ENCODE results near the gene DUSP3.
A peak's percentile ranks its signal among the peaks of the same experiment; 100 is the strongest.

The DUSP3 gene

DNA sequence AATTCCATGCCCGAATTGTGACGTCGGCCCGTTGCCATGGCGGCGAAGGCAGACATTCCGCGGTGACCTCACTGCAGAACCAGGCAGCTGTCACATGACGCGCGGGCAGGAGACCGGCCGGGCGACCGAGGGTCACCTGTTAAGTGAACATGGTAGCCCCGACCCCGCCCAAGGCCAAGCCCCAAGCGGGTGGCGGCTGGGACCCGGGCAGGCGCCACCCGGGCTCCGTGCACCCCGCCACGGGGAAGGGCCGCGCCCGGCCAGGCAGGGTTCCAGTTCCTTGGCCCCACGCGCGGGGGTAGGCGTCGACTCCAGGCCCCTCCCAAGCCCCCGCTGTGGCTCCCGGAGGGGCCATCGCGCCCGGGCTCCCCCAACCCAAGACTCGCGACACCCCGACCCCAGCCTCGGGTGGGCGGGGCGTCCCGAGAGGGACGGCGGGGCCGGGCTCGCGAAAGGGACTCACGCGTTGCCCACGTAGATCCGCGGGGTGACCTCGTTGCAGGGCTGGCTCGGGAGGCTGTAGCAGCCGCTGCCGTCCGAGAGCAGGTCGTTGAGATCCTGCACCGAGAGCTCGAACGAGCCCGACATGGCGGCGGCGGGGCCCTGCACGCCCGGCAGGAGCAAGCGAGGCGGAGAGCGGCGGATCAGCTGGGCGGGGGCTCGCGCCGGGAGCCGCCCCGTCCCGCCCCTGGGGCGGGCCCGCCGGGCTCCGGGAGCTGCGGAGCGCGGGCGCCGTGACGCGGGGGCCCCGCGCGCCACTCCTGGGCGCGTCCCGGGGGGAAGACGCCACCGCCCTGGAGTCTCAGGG is at the start of gene DUSP3:
TSS of gene DUSP3 (minus strand) at position 641 of the 808 bp plus-strand sequence. CDS start at position 588, 53 bp downstream.
- DNase-seq = peak; percentile 60

DNA sequence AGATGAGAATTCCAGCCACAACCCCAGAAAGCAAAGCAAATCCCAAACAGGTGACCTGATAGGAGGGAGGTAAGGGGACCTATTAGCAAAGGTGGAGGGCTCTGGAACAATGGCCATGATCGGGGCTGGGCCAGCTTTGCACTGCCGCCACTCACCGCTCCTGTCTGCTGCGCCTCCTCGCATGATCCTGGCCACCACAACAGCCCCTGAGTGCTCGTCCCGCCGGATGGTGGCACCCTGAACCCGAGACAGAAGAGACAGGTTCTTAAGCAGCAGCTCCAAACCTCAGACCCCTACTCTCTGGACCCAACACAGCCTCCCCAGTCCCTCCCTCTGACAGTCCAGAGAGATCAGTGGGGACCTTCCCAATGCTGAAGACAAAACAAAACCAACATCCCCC is 48.8 kb upstream of the DUSP3 start:
- DNase-seq = no peak

- no peak for DNase-seq
These were observed 47.4 kb upstream of the DUSP3 start for GRCh38 chr17:43826206-43826605.

GRCh38 chr17:43825567-43825966 is 46.8 kb upstream of the DUSP3 start:
- DNase-seq = no peak

- no peak for DNase-seq
These were observed 44.7 kb upstream of the DUSP3 start for GRCh38 chr17:43823350-43824084.

- DNase-seq = no peak
These were observed 43.9 kb upstream of the DUSP3 start for GRCh38 chr17:43822570-43823190.

DNA sequence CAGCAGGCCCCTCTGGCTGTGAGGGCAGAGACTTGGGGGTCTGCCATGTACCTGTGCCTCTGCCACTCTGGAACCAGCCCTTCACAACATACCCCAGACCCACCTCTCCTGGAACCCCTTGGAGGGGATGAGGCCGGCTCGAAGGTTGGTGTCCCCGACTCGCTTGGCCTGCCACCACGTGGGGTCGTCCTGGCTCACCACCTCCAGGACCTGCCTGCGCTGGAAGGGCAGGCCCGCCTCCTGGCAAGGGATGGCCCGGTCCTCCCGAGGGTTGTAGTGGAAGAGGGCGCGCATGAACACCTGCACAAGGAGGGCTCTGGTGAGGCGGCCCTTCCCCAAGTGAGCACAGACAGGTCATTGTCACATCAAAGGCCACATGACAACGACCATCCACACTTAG is 42.0 kb upstream of the DUSP3 start:
- no peak for DNase-seq

GRCh38 chr17:43818966-43819365 is 40.2 kb upstream of the DUSP3 start:
- DNase-seq = no peak

GRCh38 chr17:43817826-43818225 is 39.0 kb upstream of the DUSP3 start:
- no peak for DNase-seq

DNA sequence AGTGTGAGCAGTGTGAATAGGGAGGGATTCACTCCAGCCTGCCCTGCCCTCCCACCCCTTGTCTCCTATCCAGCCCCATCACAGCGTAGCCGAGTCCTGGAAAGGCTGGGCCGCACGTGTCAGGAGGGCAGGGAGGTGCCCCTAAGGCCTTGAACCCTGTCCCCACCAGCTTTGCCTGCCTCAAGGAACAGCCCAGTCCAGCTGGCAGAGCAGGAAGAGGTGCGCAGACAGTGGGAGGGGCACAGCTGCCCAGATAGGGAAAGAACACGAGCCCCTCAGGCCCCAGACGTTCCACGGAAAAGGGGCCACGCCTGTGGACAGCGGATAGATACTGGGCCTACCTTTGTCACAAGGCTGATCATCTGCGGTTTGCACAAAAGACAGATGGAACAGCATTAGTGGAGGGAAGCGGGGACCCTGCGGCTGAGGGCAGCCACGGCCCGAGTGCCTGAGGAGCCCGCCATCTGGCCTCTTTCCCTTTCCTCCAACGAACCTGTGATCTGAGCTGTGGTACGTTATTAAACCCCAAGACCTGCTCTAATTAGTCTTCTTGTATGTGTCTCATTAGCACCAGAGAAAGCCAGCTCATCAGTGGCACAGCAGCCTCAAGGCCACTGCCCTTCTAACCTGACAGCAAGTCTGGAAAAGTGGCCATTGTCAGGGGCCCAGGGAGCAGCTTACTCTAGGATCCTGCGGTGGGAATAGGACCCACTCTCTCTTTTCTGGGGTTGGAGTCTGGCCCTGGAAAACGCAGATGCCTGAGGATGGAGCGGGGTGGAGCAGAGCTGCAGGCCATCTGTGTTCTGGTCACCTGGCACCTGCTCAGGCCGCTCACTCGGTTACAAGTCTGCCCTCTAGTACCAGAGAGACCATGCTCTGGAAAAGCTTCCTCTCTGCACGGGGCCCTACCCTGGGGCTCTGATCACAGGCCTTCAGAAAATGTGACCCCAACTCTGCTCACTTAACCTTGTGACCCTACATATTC is 37.9 kb upstream of the DUSP3 start:
- no peak for DNase-seq

GRCh38 chr17:43814714-43815113 is 35.9 kb upstream of the DUSP3 start:
- no peak for DNase-seq

DNA sequence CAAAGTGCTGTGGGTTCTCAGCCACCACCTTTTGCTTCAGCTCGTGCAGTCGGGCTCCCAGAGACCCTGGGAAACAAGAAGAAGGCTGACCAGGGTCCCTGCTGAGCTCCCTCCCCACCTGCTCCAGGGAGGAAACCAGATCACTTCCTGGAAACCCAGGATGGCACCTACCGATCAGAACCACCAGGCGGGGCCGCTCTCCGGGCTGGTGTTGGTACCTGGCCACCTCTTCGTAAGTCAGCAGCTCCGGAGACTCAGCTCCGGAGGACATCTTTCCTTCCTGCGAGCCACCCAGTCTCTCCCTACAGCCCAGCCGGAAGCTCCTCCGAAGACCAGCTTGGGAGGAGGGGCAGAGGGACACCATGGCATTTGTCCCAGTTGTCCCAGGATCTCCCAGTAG is 35.2 kb upstream of the DUSP3 start:
- DNase-seq = no peak

- DNase-seq = no peak
These were observed 34.6 kb upstream of the DUSP3 start for GRCh38 chr17:43813386-43813785.

DNA sequence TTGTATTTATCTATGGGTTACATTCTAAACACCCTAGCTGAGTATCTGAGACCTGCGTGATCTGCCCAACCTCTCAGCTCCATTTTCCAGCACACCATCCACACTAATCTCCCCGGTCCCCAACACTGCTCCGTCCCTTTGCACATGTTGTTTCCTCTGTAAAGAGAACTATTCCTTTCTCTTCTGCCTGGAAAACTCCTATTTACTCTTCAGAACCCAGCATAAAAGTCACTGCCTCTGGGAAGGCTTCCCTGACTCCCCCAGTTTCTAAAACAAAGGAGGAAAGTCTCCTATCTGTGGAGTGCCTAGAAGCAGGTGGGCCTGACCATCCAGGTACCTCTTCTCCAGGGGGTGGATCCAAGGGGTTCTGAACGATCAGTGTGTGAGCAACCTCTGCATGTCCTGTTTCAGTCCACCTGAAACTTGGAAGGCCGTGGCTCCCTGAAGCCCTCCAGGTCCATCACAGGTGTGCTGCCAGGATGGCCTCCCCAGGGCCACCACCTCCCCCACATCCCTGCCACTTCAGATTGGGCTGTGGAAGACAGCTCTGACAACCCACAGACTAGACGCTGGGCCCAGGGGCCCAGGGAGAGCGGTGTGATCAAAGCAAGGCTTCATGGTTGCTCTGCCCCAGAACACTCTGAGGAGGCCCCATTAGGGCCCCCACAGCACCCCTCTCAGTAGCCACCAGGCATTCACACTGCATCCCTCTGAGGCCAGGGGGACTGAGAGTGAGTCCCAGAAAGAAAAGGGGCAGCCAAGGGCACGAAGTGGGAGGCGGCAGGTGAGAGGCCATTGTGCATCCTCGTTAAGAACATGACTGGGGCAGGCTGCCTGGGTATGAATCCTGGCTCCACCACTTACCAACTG is 33.9 kb upstream of the DUSP3 start:
- DNase-seq = no peak

DNA sequence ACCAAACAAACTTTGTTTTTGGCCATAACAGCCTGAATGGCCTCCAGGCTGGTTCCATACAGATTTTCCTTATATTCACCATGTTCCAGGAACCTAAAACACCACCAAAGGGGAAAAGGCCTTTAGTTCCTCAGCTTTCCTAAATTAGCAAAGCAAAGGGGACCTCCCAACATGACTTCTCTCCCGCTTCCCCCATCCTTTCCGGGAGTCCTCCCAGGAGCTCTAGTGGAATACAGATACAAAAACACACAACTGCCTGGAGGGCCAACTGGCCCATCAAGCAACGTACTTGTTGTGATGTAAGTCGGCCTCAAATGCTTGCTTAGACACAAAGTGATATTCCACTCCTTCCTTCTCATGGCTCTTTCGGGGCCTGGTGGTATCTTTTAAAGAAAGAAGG is 32.0 kb upstream of the DUSP3 start:
- DNase-seq = no peak

GRCh38 chr17:43810226-43810715 is 31.5 kb upstream of the DUSP3 start:
- DNase-seq = no peak

- no peak for DNase-seq
These were observed 30.3 kb upstream of the DUSP3 start for GRCh38 chr17:43809121-43809520.

GRCh38 chr17:43808076-43808475 is 29.3 kb upstream of the DUSP3 start:
- no peak for DNase-seq

- DNase-seq = no peak
These were observed 26.3 kb upstream of the DUSP3 start for GRCh38 chr17:43805117-43805516.

DNA sequence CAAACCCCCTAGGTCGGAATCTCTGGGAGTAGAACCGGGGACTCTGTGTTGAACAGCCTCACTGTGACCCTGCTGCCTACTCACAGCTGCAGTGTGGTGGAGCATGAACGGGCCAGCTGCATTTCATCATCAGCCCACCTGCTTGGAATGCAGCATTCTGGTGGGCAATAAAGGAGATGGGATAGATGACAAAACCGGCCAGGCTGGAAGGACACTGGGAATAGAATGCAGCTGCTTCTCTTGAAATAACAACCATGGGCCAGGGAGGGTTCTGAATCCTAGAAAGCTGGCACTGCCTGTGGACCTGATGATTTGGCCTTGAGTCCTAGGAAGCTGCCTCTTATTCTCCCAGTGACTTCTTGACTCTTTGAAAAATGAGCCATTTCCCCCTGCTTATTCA is 25.0 kb upstream of the DUSP3 start:
- no peak for DNase-seq

- no peak for DNase-seq
These were observed 23.1 kb upstream of the DUSP3 start for GRCh38 chr17:43801844-43802243.

Data from NCI-H446 treated with DMSO at 0.1 percent for 48 hours (cell line).